Measurements from ENCODE around the gene RAB20. TPM values are rescaled to one million over a fixed set of nuclear protein-coding genes. Genes with fewer than 3 reads are reported as not detected.

RAB20 gene
- total RNA-seq, 1 experiment from 2014 or later: 0.88 TPM

DNA sequence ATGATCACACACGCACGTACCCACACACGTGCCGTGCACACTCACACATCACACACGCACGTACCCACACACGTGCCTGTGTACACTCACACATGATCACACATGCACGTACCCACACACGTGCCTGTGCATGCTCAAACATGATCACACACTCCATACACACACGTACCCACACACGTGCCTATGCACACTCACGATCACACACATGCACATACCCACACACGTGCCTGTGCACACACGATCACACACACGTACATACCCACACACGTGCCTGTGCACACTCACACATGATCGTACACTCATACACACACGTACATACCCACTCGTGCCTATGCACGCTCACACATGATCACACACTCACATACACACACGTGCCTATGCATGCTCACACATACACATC, 86.8 kb downstream of the RAB20 start:
- intact Hi-C loops (cut with micrococcal nuclease; ENCODE audit: unreplicated experiment): no loop called here
- Histone ChIP-seq H3K36me3 (ENCODE audit: insufficient read depth, low read length, poor library complexity, severe bottlenecking) (peaks cover 27% of the 10 kb centered on the region), H3K9me3 (ENCODE audit: low read depth, low read length, poor library complexity, severe bottlenecking) (no peaks in the 10 kb centered on the region), H3K27me3 (replicated peaks; ENCODE audit: insufficient read depth, low read depth, low read length, poor library complexity) (no peaks in the 10 kb centered on the region), H3K4me1 (ENCODE audit: insufficient read depth, low read length, poor library complexity, severe bottlenecking) (no peaks in the 10 kb centered on the region), H3K4me3 (ENCODE audit: low read depth, low read length, poor library complexity, severe bottlenecking) (no peak overlapping the region), H3K27ac (ENCODE audit: low read depth, low read length, poor library complexity, severe bottlenecking) (no peak overlapping the region)
- BruUV-seq (replicated peaks): no TSS peak
- ChIA-PET POLR2A (ENCODE audit: low non-redundant PET) (no interaction called here), CTCF (no interaction called here)
- no peak for DNase-seq (ENCODE audit: low spot score)
- TF ChIP-seq EZH2 (IDR thresholded peaks at IDR 0.05; ENCODE audit: borderline replicate concordance, low read depth, low read length, poor library complexity, severe bottlenecking): no peak
- TF ChIP-seq, protein P1, sequence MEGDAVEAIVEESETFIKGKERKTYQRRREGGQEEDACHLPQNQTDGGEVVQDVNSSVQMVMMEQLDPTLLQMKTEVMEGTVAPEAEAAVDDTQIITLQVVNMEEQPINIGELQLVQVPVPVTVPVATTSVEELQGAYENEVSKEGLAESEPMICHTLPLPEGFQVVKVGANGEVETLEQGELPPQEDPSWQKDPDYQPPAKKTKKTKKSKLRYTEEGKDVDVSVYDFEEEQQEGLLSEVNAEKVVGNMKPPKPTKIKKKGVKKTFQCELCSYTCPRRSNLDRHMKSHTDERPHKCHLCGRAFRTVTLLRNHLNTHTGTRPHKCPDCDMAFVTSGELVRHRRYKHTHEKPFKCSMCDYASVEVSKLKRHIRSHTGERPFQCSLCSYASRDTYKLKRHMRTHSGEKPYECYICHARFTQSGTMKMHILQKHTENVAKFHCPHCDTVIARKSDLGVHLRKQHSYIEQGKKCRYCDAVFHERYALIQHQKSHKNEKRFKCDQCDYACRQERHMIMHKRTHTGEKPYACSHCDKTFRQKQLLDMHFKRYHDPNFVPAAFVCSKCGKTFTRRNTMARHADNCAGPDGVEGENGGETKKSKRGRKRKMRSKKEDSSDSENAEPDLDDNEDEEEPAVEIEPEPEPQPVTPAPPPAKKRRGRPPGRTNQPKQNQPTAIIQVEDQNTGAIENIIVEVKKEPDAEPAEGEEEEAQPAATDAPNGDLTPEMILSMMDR (conservative IDR thresholded peaks at IDR 0.05; ENCODE audit: low read depth, low read length): no peak

Other genes with a start within 250 kb of the RAB20 start
- gene NAXD, start 53.8 kb upstream of the RAB20 start, total RNA-seq (2021): 27.9 and 32.0 TPM in 2 replicates
- gene CARS2, start 144.4 kb upstream of the RAB20 start, total RNA-seq (2021): 66.3 and 71.4 TPM in 2 replicates
- gene ING1, start 152.0 kb upstream of the RAB20 start, total RNA-seq (2021): 19.3 and 22.0 TPM in 2 replicates